Dendritic cell treated with granulocyte-macrophage colony-stimulating factor and Interleukin-4, amounts not matched to agents 40 ng/mL and 50 ng/mL, for 4 days (primary cell): ENCODE measurements around the gene SCYL2.
"Not testable (repeated sequence)": the region's sequence is repeated elsewhere in the genome, so short reads cannot be mapped to it uniquely, and the experiment has no call there.

ENCODE experiments used
- H3K27ac Mint-ChIP-seq: one replicate; pipeline ENCODE4 v1.8.0; 2022; ENCODE audit warnings: mild to moderate bottlenecking, mixed read lengths
- H3K27me3 Mint-ChIP-seq: one replicate; pipeline ENCODE4 v1.8.0; 2022; ENCODE audit warnings: mild to moderate bottlenecking, mixed read lengths
- H3K36me3 Mint-ChIP-seq: one replicate; pipeline ENCODE4 v1.8.0; 2022; ENCODE audit warnings: low read depth, mixed read lengths
- H3K4me1 Mint-ChIP-seq: one replicate; pipeline ENCODE4 v1.8.0; 2022; ENCODE audit warnings: low read depth, mixed read lengths
- H3K4me3 Mint-ChIP-seq: one replicate; pipeline ENCODE4 v1.8.0; 2022; ENCODE audit warnings: mild to moderate bottlenecking, moderate library complexity, mixed read lengths
- H3K9me3 Mint-ChIP-seq: one replicate; pipeline ENCODE4 v1.8.0; 2022; ENCODE audit warnings: mixed read lengths
- intact Hi-C: fragments of 100-400 bp; cut with micrococcal nuclease; formaldehyde crosslinking; loops from one replicate; pipeline ENCODE4 v1.15.0; 2022

Gene SCYL2

GRCh38 chr12:100273782-100274181 is 6.8 kb downstream of the SCYL2 start:
- Mint-ChIP-seq H3K27me3 (no peaks in the 10 kb centered on the region), H3K27ac (no peak overlapping the region), H3K4me3 (no peak overlapping the region), H3K36me3 (peaks cover 5% of the 10 kb centered on the region), H3K4me1 (peaks cover 35% of the 10 kb centered on the region), H3K9me3 (no peaks in the 10 kb centered on the region)
- intact Hi-C loops = no loop called here

- peaks cover 5% of the 10 kb centered on the region for H3K36me3 Mint-ChIP-seq
- intact Hi-C loops = no loop called here
- peaks cover 35% of the 10 kb centered on the region for H3K4me1 Mint-ChIP-seq
- H3K9me3 Mint-ChIP-seq = no peaks in the 10 kb centered on the region
- H3K27ac Mint-ChIP-seq = no peak overlapping the region
- H3K4me3 Mint-ChIP-seq = no peak overlapping the region
- no peaks in the 10 kb centered on the region for H3K27me3 Mint-ChIP-seq
These were observed 7.3 kb downstream of the SCYL2 start for GRCh38 chr12:100274291-100274690.

GRCh38 chr12:100279159-100279558 is 12.2 kb downstream of the SCYL2 start:
- Mint-ChIP-seq H3K27me3 (no peaks in the 10 kb centered on the region), H3K4me3 (no peak overlapping the region), H3K36me3 (peaks cover 22% of the 10 kb centered on the region), H3K4me1 (peaks cover 19% of the 10 kb centered on the region), H3K9me3 (no peaks in the 10 kb centered on the region), H3K27ac (no peak overlapping the region)
- intact Hi-C loops = no loop called here

- Mint-ChIP-seq H3K27me3 (no peaks in the 10 kb centered on the region), H3K9me3 (no peaks in the 10 kb centered on the region), H3K4me1 (peaks cover 19% of the 10 kb centered on the region), H3K4me3 (no peak overlapping the region), H3K36me3 (peaks cover 28% of the 10 kb centered on the region), H3K27ac (no peak overlapping the region)
- intact Hi-C loops = no loop called here
These were observed 12.7 kb downstream of the SCYL2 start for GRCh38 chr12:100279607-100280244.

GRCh38 chr12:100284556-100284955 is 17.6 kb downstream of the SCYL2 start:
- H3K27ac Mint-ChIP-seq, intact Hi-C loops, H3K4me1 Mint-ChIP-seq, H3K4me3 Mint-ChIP-seq, H3K9me3 Mint-ChIP-seq, H3K27me3 Mint-ChIP-seq: not testable (repeated sequence)
- peaks cover 38% of the 10 kb centered on the region for H3K36me3 Mint-ChIP-seq

GRCh38 chr12:100289038-100289437 is 22.1 kb downstream of the SCYL2 start:
- H3K36me3 Mint-ChIP-seq = peaks cover 53% of the 10 kb centered on the region
- H3K4me3 Mint-ChIP-seq = no peak overlapping the region
- no peak overlapping the region for H3K27ac Mint-ChIP-seq
- no peaks in the 10 kb centered on the region for H3K27me3 Mint-ChIP-seq
- H3K4me1 Mint-ChIP-seq = no peaks in the 10 kb centered on the region
- no peaks in the 10 kb centered on the region for H3K9me3 Mint-ChIP-seq
- intact Hi-C loops = no loop called here

- intact Hi-C loops = no loop called here
- H3K9me3 Mint-ChIP-seq = no peaks in the 10 kb centered on the region
- no peak overlapping the region for H3K4me3 Mint-ChIP-seq
- peaks cover 47% of the 10 kb centered on the region for H3K36me3 Mint-ChIP-seq
- H3K27ac Mint-ChIP-seq = no peak overlapping the region
- no peaks in the 10 kb centered on the region for H3K27me3 Mint-ChIP-seq
- no peaks in the 10 kb centered on the region for H3K4me1 Mint-ChIP-seq
These were observed 23.0 kb downstream of the SCYL2 start for GRCh38 chr12:100290016-100290415.

GRCh38 chr12:100293017-100293416 is 26.0 kb downstream of the SCYL2 start:
- no peak overlapping the region for H3K4me3 Mint-ChIP-seq
- H3K27ac Mint-ChIP-seq = no peak overlapping the region
- H3K4me1 Mint-ChIP-seq = no peaks in the 10 kb centered on the region
- H3K27me3 Mint-ChIP-seq = no peaks in the 10 kb centered on the region
- no peaks in the 10 kb centered on the region for H3K9me3 Mint-ChIP-seq
- intact Hi-C loops = no loop called here
- peaks cover 60% of the 10 kb centered on the region for H3K36me3 Mint-ChIP-seq

GRCh38 chr12:100294366-100294765 is 27.4 kb downstream of the SCYL2 start:
- not testable (repeated sequence) for H3K4me1 Mint-ChIP-seq, H3K4me3 Mint-ChIP-seq

GRCh38 chr12:100295764-100296555 is 29.0 kb downstream of the SCYL2 start:
- intact Hi-C loops = no loop called here
- Mint-ChIP-seq H3K36me3 (peaks cover 74% of the 10 kb centered on the region), H3K4me1 (no peaks in the 10 kb centered on the region), H3K27me3 (no peaks in the 10 kb centered on the region), H3K4me3 (no peak overlapping the region), H3K27ac (peak overlapping the region; percentile 1), H3K9me3 (peaks cover 16% of the 10 kb centered on the region)

More at GRCh38 chr12:100294366-100294765, 27.4 kb downstream of the SCYL2 start:
- H3K36me3 Mint-ChIP-seq = peaks cover 68% of the 10 kb centered on the region
- H3K9me3 Mint-ChIP-seq, H3K27ac Mint-ChIP-seq, intact Hi-C loops, H3K27me3 Mint-ChIP-seq: not testable (repeated sequence)

- H3K36me3 Mint-ChIP-seq = peaks cover 89% of the 10 kb centered on the region
- H3K27ac Mint-ChIP-seq = no peak overlapping the region
- intact Hi-C loops = no loop called here
- H3K27me3 Mint-ChIP-seq = no peaks in the 10 kb centered on the region
- H3K4me3 Mint-ChIP-seq = no peak overlapping the region
- peaks cover 73% of the 10 kb centered on the region for H3K9me3 Mint-ChIP-seq
- no peaks in the 10 kb centered on the region for H3K4me1 Mint-ChIP-seq
These were observed 35.1 kb downstream of the SCYL2 start for GRCh38 chr12:100302081-100302480.

GRCh38 chr12:100303831-100304230 is 36.9 kb downstream of the SCYL2 start:
- intact Hi-C loops = no loop called here
- H3K36me3 Mint-ChIP-seq = peaks cover 79% of the 10 kb centered on the region
- H3K27ac Mint-ChIP-seq = no peak overlapping the region
- peaks cover 73% of the 10 kb centered on the region for H3K9me3 Mint-ChIP-seq
- H3K4me1 Mint-ChIP-seq = no peaks in the 10 kb centered on the region
- no peaks in the 10 kb centered on the region for H3K27me3 Mint-ChIP-seq
- no peak overlapping the region for H3K4me3 Mint-ChIP-seq

GRCh38 chr12:100304334-100304733 is 37.4 kb downstream of the SCYL2 start:
- H3K27me3 Mint-ChIP-seq, H3K27ac Mint-ChIP-seq, H3K4me1 Mint-ChIP-seq, H3K4me3 Mint-ChIP-seq, intact Hi-C loops: not testable (repeated sequence)
- peaks cover 72% of the 10 kb centered on the region for H3K9me3 Mint-ChIP-seq
- H3K36me3 Mint-ChIP-seq = peaks cover 74% of the 10 kb centered on the region

- H3K4me3 Mint-ChIP-seq, intact Hi-C loops, H3K27ac Mint-ChIP-seq, H3K4me1 Mint-ChIP-seq, H3K27me3 Mint-ChIP-seq: not testable (repeated sequence)
- H3K36me3 Mint-ChIP-seq = peaks cover 63% of the 10 kb centered on the region
- H3K9me3 Mint-ChIP-seq = peaks cover 36% of the 10 kb centered on the region
These were observed 41.2 kb downstream of the SCYL2 start for GRCh38 chr12:100308138-100308537.
